ENCODE data around the gene TMEM40.

Gene TMEM40

GRCh38 chr3:12722226-12722625, 36.8 kb downstream of the TMEM40 start:
- Histone ChIP-seq H3K27ac (no peak overlapping the region), H3K27me3 (no peaks in the 10 kb centered on the region), H3K9me3 (no peaks in the 10 kb centered on the region), H3K36me3 (no peaks in the 10 kb centered on the region), H3K4me3 (ENCODE audit: low read depth in 1 of 2, low read length in 1 of 2) (no peak overlapping the region), H3K4me1 (ENCODE audit: control insufficient read depth in 1 of 2, insufficient read depth in 1 of 2, low read depth in 1 of 2, low read length in 1 of 2) (peaks cover 10 to 13% of the 10 kb centered on the region in 2 experiments)
- TF ChIP-seq CTCF (IDR thresholded peaks at IDR 0.05): no peak

- Histone ChIP-seq H3K4me3 (ENCODE audit: low read depth in 1 of 2, low read length in 1 of 2) (peak overlapping the region; percentile 28 to 32), H3K27ac (peak overlapping the region; percentile 37)
Observed at GRCh38 chr3:12719984-12720898, 38.8 kb downstream of the TMEM40 start.

GRCh38 chr3:12719541-12719940, 39.5 kb downstream of the TMEM40 start:
- Histone ChIP-seq H3K4me1 (ENCODE audit: control insufficient read depth in 1 of 2, insufficient read depth in 1 of 2, low read depth in 1 of 2, low read length in 1 of 2) (peaks cover 19 to 22% of the 10 kb centered on the region in 2 experiments), H3K9me3 (no peaks in the 10 kb centered on the region)

More at GRCh38 chr3:12719984-12720898, 38.8 kb downstream of the TMEM40 start:
- peak; percentile 98 for TF ChIP-seq CTCF (IDR thresholded peaks at IDR 0.05)
- Histone ChIP-seq H3K27me3 (no peaks in the 10 kb centered on the region), H3K4me1 (ENCODE audit: control insufficient read depth in 1 of 2, insufficient read depth in 1 of 2, low read depth in 1 of 2, low read length in 1 of 2) (peaks cover 19 to 22% of the 10 kb centered on the region in 2 experiments), H3K9me3 (no peaks in the 10 kb centered on the region), H3K36me3 (no peaks in the 10 kb centered on the region)

GRCh38 chr3:12716605-12717151, 42.4 kb downstream of the TMEM40 start:
- H3K27ac ChIP-seq: peak overlapping the region; percentile 59
- H3K27me3 ChIP-seq: peaks cover 4% of the 10 kb centered on the region
- H3K9me3 ChIP-seq: no peaks in the 10 kb centered on the region
- no peak overlapping the region for H3K4me3 ChIP-seq (ENCODE audit: low read depth in 1 of 2, low read length in 1 of 2)
- no peak for TF ChIP-seq CTCF (IDR thresholded peaks at IDR 0.05)
- H3K36me3 ChIP-seq: no peaks in the 10 kb centered on the region
- H3K4me1 ChIP-seq (ENCODE audit: control insufficient read depth in 1 of 2, insufficient read depth in 1 of 2, low read depth in 1 of 2, low read length in 1 of 2): peaks cover 19 to 22% of the 10 kb centered on the region in 2 experiments

More at GRCh38 chr3:12719541-12719940, 39.5 kb downstream of the TMEM40 start:
- Histone ChIP-seq H3K27ac (peak overlapping the region; percentile 37), H3K27me3 (no peaks in the 10 kb centered on the region), H3K36me3 (no peaks in the 10 kb centered on the region), H3K4me3 (ENCODE audit: low read depth in 1 of 2, low read length in 1 of 2) (peak overlapping the region; percentile 28 to 32)
- TF ChIP-seq CTCF (IDR thresholded peaks at IDR 0.05): no peak

- TF ChIP-seq CTCF (IDR thresholded peaks at IDR 0.05): no peak
- Histone ChIP-seq H3K9me3 (no peaks in the 10 kb centered on the region), H3K27me3 (peaks cover 4% of the 10 kb centered on the region), H3K36me3 (no peaks in the 10 kb centered on the region), H3K4me1 (ENCODE audit: control insufficient read depth in 1 of 2, insufficient read depth in 1 of 2, low read depth in 1 of 2, low read length in 1 of 2) (peaks cover 20 to 22% of the 10 kb centered on the region in 2 experiments), H3K4me3 (ENCODE audit: low read depth in 1 of 2, low read length in 1 of 2) (no peak overlapping the region), H3K27ac (no peak overlapping the region)
Observed at GRCh38 chr3:12714278-12714677, 44.8 kb downstream of the TMEM40 start.
